ENCODE measurements around the gene CASZ1.

The CASZ1 gene

DNA sequence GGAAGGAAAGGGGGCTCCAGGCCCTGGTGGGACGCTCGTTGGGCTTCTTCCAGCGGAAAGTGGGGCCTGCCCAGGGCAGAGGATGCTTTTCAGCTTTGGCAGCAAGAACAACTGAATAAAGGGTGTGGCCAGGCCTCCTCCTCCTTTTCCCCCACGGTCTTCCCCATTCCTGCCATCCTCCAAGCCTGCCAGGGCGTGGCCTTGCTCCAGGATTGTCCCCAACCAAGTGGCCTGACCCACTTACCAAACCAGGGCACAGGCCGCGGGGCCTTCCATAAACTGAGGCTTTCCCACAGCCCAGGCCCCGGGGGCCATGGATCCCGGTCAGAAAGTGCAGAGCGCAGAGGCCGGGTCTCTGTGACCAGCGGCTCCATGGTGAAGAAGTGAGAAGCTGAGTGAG is 33.6 kb downstream of the CASZ1 start:
- no peak overlapping the region for H3K4me3 ChIP-seq (replicated peaks; ENCODE audit: low read depth, low read length)
- TF ChIP-seq, protein P1, sequence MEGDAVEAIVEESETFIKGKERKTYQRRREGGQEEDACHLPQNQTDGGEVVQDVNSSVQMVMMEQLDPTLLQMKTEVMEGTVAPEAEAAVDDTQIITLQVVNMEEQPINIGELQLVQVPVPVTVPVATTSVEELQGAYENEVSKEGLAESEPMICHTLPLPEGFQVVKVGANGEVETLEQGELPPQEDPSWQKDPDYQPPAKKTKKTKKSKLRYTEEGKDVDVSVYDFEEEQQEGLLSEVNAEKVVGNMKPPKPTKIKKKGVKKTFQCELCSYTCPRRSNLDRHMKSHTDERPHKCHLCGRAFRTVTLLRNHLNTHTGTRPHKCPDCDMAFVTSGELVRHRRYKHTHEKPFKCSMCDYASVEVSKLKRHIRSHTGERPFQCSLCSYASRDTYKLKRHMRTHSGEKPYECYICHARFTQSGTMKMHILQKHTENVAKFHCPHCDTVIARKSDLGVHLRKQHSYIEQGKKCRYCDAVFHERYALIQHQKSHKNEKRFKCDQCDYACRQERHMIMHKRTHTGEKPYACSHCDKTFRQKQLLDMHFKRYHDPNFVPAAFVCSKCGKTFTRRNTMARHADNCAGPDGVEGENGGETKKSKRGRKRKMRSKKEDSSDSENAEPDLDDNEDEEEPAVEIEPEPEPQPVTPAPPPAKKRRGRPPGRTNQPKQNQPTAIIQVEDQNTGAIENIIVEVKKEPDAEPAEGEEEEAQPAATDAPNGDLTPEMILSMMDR (IDR thresholded peaks at IDR 0.05; ENCODE audit: low read depth, low read length, missing control alignments), result no peak
- no peak for DNase-seq (ENCODE audit: extremely low read depth, low read depth)

DNA sequence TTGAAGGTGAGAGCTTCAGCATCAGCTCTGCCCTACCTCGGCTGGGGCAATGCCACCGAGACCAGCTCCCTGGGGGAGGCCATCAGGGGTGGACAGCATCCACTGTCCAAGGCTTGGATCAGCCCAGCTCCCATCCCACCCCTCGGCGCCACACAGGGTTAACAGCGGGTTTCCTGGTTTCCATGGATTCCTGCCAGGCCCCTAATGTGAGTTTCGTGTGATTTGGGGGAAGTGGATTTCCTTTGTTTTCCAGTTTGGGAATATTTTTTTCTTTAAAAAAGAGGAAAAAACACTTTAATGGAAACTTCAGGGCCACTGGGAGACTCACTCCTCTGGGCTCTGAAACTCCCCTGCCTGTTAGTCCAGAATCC is 34.3 kb downstream of the CASZ1 start:
- DNase-seq (ENCODE audit: extremely low read depth, low read depth), result no peak
- H3K4me3 ChIP-seq (replicated peaks; ENCODE audit: low read depth, low read length), result no peak overlapping the region
- TF ChIP-seq, protein P1 (IDR thresholded peaks at IDR 0.05; ENCODE audit: low read depth, low read length, missing control alignments), result no peak

DNA sequence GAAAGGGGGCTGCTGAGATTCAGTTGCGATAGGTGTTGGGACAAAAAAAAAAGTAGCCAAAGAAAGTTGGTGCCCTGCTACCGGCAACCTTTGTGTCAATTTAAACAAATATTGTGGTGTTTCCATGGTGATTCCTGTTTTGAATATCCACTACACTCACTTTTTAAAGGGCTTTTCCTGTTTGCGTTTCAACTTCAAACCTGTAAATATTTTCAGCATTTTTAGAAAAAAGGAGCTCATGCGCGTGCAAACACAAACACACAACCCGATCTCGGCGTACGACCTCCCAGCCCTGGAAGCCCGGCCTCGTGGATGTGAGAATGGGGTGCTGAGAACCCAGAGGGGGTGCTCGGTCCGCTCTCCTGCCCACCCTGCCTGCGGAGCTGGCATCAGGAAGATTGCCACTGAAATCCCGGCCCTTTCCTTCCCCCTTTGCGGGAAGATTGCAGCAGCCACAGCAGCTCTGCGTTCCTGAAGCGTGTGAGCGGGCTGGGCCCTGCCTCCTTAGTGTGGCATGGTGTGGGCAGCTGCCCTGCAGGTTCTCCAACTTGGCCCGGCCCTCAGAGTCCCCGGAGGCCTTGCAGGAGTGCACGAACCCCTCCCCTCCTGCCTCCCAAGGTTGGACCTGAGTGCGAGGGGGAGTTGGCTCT is 34.8 kb downstream of the CASZ1 start:
- no peak for DNase-seq (ENCODE audit: extremely low read depth, low read depth)
- H3K4me3 ChIP-seq (replicated peaks; ENCODE audit: low read depth, low read length), result no peak overlapping the region
- TF ChIP-seq, protein P1 (IDR thresholded peaks at IDR 0.05; ENCODE audit: low read depth, low read length, missing control alignments), result no peak

DNA sequence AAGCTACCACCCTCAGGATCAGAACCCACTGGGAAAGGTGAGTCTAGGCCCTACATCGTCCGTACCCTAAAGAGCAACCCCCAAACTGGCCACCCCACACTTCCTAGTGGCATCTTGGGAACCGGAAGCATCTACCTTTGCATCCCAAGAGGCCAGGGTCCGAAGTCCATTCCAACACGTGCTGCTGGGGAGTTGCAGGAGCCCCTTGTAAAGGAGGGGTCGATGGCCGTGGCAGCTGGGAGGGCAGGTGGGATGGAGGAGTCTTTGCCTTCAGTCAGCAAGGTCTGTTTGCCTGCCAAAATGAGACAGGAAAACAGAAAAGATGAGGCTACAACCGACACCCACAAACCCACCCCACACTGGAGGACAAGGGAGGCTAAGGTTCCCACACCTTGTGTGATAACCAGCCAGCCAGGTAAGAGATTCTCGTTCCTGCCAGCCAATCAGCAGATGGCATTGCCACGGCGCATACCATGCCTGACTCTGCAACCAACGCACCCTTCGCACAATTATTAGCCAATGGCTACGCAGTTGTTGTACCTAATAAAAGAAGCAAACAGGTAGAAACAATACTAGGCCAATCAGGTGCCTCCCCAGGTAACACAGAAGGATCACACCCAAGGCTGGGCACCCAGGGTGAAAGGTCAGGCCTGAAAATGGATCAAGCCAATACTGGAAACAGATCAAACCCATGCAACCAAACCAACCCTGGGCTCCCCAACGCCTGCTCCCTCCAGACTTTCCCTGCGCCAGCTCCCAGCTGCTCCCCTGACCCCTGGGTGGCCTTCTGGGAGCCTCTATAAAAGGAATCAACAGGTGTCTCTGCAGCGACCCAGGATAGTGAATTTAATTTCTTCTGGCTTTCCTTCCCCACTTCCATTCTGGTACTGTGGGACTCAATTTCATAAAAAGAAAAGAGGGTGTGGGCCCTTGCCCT is 35.6 kb downstream of the CASZ1 start:
- no peak for DNase-seq (ENCODE audit: extremely low read depth, low read depth)
- H3K4me3 ChIP-seq (replicated peaks; ENCODE audit: low read depth, low read length), result no peak overlapping the region
- TF ChIP-seq, protein P1 (IDR thresholded peaks at IDR 0.05; ENCODE audit: low read depth, low read length, missing control alignments), result no peak

DNA sequence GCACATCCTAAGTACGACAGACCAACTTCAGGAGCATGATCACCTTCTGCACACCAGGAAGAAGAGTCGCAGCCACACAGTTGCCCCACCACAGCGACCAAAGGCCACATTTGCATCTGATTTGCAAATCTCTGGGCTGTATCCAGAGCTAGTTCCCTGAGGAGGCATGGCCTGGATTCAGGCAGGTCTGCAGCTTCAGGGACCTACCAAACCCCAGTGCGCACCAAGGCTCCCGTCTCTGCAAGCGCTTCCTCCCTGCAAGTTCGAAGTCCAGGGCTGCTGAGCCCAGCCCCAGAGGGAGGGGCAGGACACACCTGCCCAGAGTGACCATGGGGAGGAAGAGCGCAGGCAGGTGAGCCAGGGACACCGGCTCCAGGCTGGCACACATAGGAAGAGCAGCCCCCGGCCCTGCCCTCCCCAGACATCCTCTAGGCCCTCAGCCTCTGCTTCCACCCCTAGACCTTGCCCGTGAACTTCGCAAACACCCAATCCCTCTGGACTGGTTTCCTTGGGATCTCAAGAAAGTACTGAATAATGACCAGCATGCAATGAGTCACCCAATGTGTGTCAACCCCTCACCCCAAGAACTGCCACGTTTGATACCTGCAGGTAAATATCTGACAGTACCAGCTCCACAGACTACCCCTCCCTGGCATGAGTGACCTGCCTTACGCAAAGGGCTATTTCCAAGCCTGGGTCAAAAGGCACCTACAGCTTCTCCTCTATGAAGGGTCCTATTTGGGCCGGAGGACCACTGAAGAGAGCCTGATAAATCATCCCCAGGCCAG is 36.8 kb downstream of the CASZ1 start:
- no peak for DNase-seq (ENCODE audit: extremely low read depth, low read depth)
- TF ChIP-seq, protein P1 (IDR thresholded peaks at IDR 0.05; ENCODE audit: low read depth, low read length, missing control alignments), result no peak
- H3K4me3 ChIP-seq (replicated peaks; ENCODE audit: low read depth, low read length), result no peak overlapping the region

DNA sequence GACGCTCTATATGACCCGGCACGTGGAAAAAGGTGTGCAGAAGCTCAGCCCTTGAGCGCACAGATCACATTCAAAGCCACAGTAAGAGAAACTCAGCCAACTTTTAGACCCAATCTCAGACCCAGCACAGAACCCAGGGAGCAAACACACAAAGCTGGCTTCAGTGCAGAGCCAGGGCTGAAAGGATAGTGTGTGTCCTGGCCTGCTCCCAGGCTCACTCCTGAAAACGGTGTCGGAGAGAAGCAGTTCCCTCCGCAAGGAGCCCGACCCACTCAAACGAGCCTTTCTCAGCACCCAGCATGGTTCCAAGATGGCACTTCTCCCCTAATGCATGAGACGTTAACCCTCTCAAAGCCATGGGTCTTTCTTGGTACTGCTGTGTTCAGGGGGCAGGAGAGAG is 39.6 kb downstream of the CASZ1 start:
- TF ChIP-seq, protein P1 (IDR thresholded peaks at IDR 0.05; ENCODE audit: low read depth, low read length, missing control alignments), result no peak
- no peak for DNase-seq (ENCODE audit: extremely low read depth, low read depth)
- no peak overlapping the region for H3K4me3 ChIP-seq (replicated peaks; ENCODE audit: low read depth, low read length)

Measured in HFF-Myc (cell line).